GM23248 (cell line): ENCODE measurements around the gene SDR9C7.

Source experiments
- EZH2 ChIP-seq: fragments of 200-600 bp; sonication (generic); IDR thresholded peaks from 2 replicates; pipeline ENCODE4 v1.6.1; 2018; ENCODE audit warnings: antibody characterized with exemption, mild to moderate bottlenecking; ENCODE audit not compliant: insufficient read depth, poor library complexity, severe bottlenecking
- EZH2phosphoT487 ChIP-seq: fragments of 200-600 bp; sonication (generic); IDR thresholded peaks from 2 replicates; pipeline ENCODE4 v1.6.1; 2018; ENCODE audit warnings: antibody characterized with exemption, moderate library complexity, mild to moderate bottlenecking, low read depth; ENCODE audit not compliant: insufficient read depth

DNA sequence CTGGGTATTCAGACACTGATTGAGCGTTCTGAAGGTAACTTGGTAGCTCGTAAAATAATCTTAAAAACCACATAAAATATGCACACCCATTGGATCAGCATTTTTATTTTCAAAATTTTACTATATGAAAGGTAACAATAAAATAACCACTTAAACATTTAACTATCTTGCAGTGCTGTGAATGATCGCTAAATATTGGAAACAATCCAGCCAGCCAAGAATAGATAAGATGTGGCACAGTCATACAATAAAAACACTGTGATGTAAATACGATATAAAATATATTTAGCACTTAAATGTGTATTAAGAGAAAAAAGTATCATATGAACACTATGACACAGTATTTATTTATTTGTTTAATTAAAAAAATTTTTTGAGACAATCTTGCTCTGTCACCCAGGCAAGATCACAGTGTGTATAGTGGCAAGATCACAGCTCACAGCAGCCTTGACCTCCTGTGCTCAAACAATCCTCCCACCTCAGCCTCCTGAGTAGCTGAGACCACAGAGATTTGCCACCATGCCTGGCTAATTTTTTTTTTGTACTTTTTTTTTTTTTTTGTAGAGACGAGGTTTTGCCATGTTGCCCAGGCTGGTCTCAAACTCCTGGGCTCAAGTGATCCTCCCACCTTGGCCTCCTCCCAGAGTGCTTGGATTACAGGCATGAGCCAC lies 39.4 kb downstream of the SDR9C7 start:
- no peak for TF ChIP-seq EZH2phosphoT487
- TF ChIP-seq EZH2: no peak
